GM15510 (cell line): ENCODE measurements around the gene FOXP1.

Experiments used
- POLR2A ChIP-seq: IDR thresholded peaks from 3 replicates; pipeline ENCODE4 v1.6.1; 2011; ENCODE audit warnings: borderline replicate concordance; ENCODE audit not compliant: insufficient read length; ENCODE audit errors: extremely low read depth

Gene FOXP1

GRCh38 chr3:70972855-70973254, 610.7 kb downstream of the FOXP1 start:
- TF ChIP-seq POLR2A, result no peak

GRCh38 chr3:70970952-70971351, 612.6 kb downstream of the FOXP1 start:
- TF ChIP-seq POLR2A, result no peak

- no peak for TF ChIP-seq POLR2A
These were observed 613.4 kb downstream of the FOXP1 start for GRCh38 chr3:70970171-70970570.

- no peak for TF ChIP-seq POLR2A
These were observed 619.9 kb downstream of the FOXP1 start for GRCh38 chr3:70963431-70964275.

- no peak for TF ChIP-seq POLR2A
These were observed 623.8 kb downstream of the FOXP1 start for GRCh38 chr3:70959506-70960291.

- TF ChIP-seq POLR2A, result no peak
These were observed 631.3 kb downstream of the FOXP1 start for GRCh38 chr3:70952033-70952747.

GRCh38 chr3:70951316-70951715, 632.2 kb downstream of the FOXP1 start:
- no peak for TF ChIP-seq POLR2A

GRCh38 chr3:70947579-70947978, 635.9 kb downstream of the FOXP1 start:
- TF ChIP-seq POLR2A, result no peak

- TF ChIP-seq POLR2A, result no peak
These were observed 639.6 kb downstream of the FOXP1 start for GRCh38 chr3:70943886-70944285.

- TF ChIP-seq POLR2A, result no peak
These were observed 650.3 kb downstream of the FOXP1 start for GRCh38 chr3:70933105-70933810.

- no peak for TF ChIP-seq POLR2A
These were observed 653.5 kb downstream of the FOXP1 start for GRCh38 chr3:70930066-70930465.

- TF ChIP-seq POLR2A, result no peak
These were observed 656.3 kb downstream of the FOXP1 start for GRCh38 chr3:70927239-70927638.

GRCh38 chr3:70926835-70927234, 656.7 kb downstream of the FOXP1 start:
- no peak for TF ChIP-seq POLR2A

GRCh38 chr3:70919661-70920060, 663.9 kb downstream of the FOXP1 start:
- TF ChIP-seq POLR2A, result no peak
